H1 (cell line): Measurements from ENCODE around the gene CEP89. TPM values are rescaled to one million over a fixed set of nuclear protein-coding genes. Genes with fewer than 3 reads are reported as not detected.

Experiments
- ASH2L ChIP-seq: fragments of 200-600, 300-600 bp; sonication (generic); IDR thresholded peaks from one replicate; pipeline ENCODE4 v1.7.1; 2017; ENCODE audit warnings: low read length
- NANOG ChIP-seq: IDR thresholded peaks from 2 replicates; pipeline ENCODE4 v1.6.1; 2011; ENCODE audit warnings: low read length, low read depth, mild to moderate bottlenecking, inconsistent platforms; ENCODE audit not compliant: insufficient read depth, poor library complexity, severe bottlenecking
- USF2 ChIP-seq: IDR thresholded peaks from 2 replicates; pipeline ENCODE4 v1.6.1; 2011; ENCODE audit warnings: low read length, improper control_type of control experiment
- polyA plus RNA-seq, 7 experiments: library from polyadenylated mRNA; depleted of rRNA in 3 of 7; stranded (reverse) in 5 of 7; unstranded in 2 of 7; fragments of >200 nt in 5 of 7; fragments of 200-250 nt in 2 of 7; gene quantifications; 1 replicate in 5 of 7; 2 replicates in 1 of 7; 4 replicates in 1 of 7; pipeline versions ENCODE4 v1.2.1 to v1.2.3, GENCODE V29; 2011 to 2013; ENCODE audit warnings: missing spikeins in 2 of 7, mixed read lengths in 2 of 7
- total RNA-seq: library from RNA; stranded (reverse); fragmentation: NEBNext Ultra II Directional; extraction: Animal tissue kit (Norgen Biotek cat#: 25700); gene quantifications from 2 replicates; pipeline ENCODE4 v1.2.1, GENCODE V29; 2021

Gene CEP89
- total and polyA plus RNA-seq, 2 of the 8 experiments (the other 6 are each of a cell fraction or from before 2014, with no cell fraction given) = 23.0 to 23.6 TPM

GRCh38 chr19:32859591-32859990 lies 112.2 kb downstream of the CEP89 start (continued):
- no peak for TF ChIP-seq NANOG
- no peak for TF ChIP-seq USF2
- no peak for TF ChIP-seq ASH2L
